Mucosa of rectum (tissue), 2 donors: ENCODE data around the gene SOX5.
"Not testable (repeated sequence)": the region's sequence is repeated elsewhere in the genome, so short reads cannot be mapped to it uniquely, and the experiment has no call there.

Experiments
- H3K27ac ChIP-seq, 2 donors: one replicate each; pipeline ENCODE4 v1.7.0; 2013; ENCODE audit warnings: inconsistent platforms in 2 of 2, low read depth in 2 of 2, low read length in 2 of 2
- H3K27me3 ChIP-seq, 2 donors: one replicate each; pipeline ENCODE4 v1.7.0; 2013; ENCODE audit warnings: low read length in 2 of 2; ENCODE audit not compliant: control insufficient read depth in 2 of 2, insufficient read depth in 2 of 2
- H3K36me3 ChIP-seq, 2 donors: one replicate each; pipeline ENCODE4 v1.7.0; 2013; ENCODE audit warnings: low read length in 2 of 2; ENCODE audit not compliant: control insufficient read depth in 2 of 2, insufficient read depth in 2 of 2
- H3K4me1 ChIP-seq, 2 donors: one replicate each; pipeline ENCODE4 v1.7.0; 2013; ENCODE audit warnings: low read length in 2 of 2, mild to moderate bottlenecking in 1 of 2; ENCODE audit not compliant: control insufficient read depth in 2 of 2, insufficient read depth in 2 of 2
- H3K4me3 ChIP-seq, 2 donors: one replicate each; pipeline ENCODE4 v1.7.0; 2013; ENCODE audit warnings: low read length in 2 of 2
- H3K9ac ChIP-seq, 2 donors: one replicate each; pipeline ENCODE4 v1.7.0; 2013; ENCODE audit warnings: low read length in 2 of 2, low read depth in 1 of 2, mild to moderate bottlenecking in 1 of 2
- H3K9me3 ChIP-seq, 2 donors: one replicate each; pipeline ENCODE4 v1.7.0; 2013; ENCODE audit warnings: low read length in 2 of 2; ENCODE audit not compliant: control insufficient read depth in 2 of 2
- donor health status: healthy.
- donor health status: Normal muscosa, but diverticular disease.

The SOX5 gene

GRCh38 chr12:23824358-23824757, 125.1 kb downstream of the SOX5 start:
- H3K36me3 ChIP-seq = no peaks in the 10 kb centered on the region
- H3K9me3 ChIP-seq = no peaks in the 10 kb centered on the region
- no peak overlapping the region for H3K27ac ChIP-seq
- H3K9ac ChIP-seq = no peak overlapping the region
- H3K4me3 ChIP-seq = no peak overlapping the region
- H3K4me1 ChIP-seq = no peaks in the 10 kb centered on the region
- no peaks in the 10 kb centered on the region for H3K27me3 ChIP-seq

- H3K9me3 ChIP-seq, H3K27ac ChIP-seq, H3K4me3 ChIP-seq, H3K27me3 ChIP-seq, H3K4me1 ChIP-seq, H3K9ac ChIP-seq, H3K36me3 ChIP-seq: not testable (repeated sequence)
These were observed 126.6 kb downstream of the SOX5 start for GRCh38 chr12:23822883-23823282.

- Histone ChIP-seq H3K36me3 (no peaks in the 10 kb centered on the region), H3K27me3 (no peaks in the 10 kb centered on the region), H3K9ac (no peak overlapping the region), H3K4me1 (no peaks in the 10 kb centered on the region), H3K27ac (no peak overlapping the region), H3K4me3 (no peak overlapping the region), H3K9me3 (no peaks in the 10 kb centered on the region)
These were observed 132.1 kb downstream of the SOX5 start for GRCh38 chr12:23817345-23817744.

- no peak overlapping the region for H3K27ac ChIP-seq
- H3K9me3 ChIP-seq = no peaks in the 10 kb centered on the region
- H3K36me3 ChIP-seq = no peaks in the 10 kb centered on the region
- H3K4me1 ChIP-seq = no peaks in the 10 kb centered on the region
- no peak overlapping the region for H3K4me3 ChIP-seq
- H3K27me3 ChIP-seq = no peaks in the 10 kb centered on the region
- H3K9ac ChIP-seq = no peak overlapping the region
These were observed 133.0 kb downstream of the SOX5 start for GRCh38 chr12:23816394-23816851.

- H3K4me1 ChIP-seq = no peaks in the 10 kb centered on the region
- H3K27ac ChIP-seq = no peak overlapping the region
- no peaks in the 10 kb centered on the region for H3K27me3 ChIP-seq
- no peaks in the 10 kb centered on the region for H3K36me3 ChIP-seq
- no peak overlapping the region for H3K9ac ChIP-seq
- no peaks in the 10 kb centered on the region for H3K9me3 ChIP-seq
- H3K4me3 ChIP-seq = no peak overlapping the region
These were observed 133.7 kb downstream of the SOX5 start for GRCh38 chr12:23815810-23816209.

GRCh38 chr12:23813206-23813605, 136.3 kb downstream of the SOX5 start:
- Histone ChIP-seq H3K4me1 (no peaks in the 10 kb centered on the region), H3K9me3 (no peaks in the 10 kb centered on the region), H3K9ac (no peak overlapping the region), H3K27me3 (no peaks in the 10 kb centered on the region), H3K4me3 (no peak overlapping the region), H3K36me3 (no peaks in the 10 kb centered on the region), H3K27ac (no peak overlapping the region)

- H3K4me1 ChIP-seq = no peaks in the 10 kb centered on the region
- H3K36me3 ChIP-seq = no peaks in the 10 kb centered on the region
- no peaks in the 10 kb centered on the region for H3K27me3 ChIP-seq
These were observed 139.1 kb downstream of the SOX5 start for GRCh38 chr12:23810329-23810902.

GRCh38 chr12:23803540-23803939, 145.9 kb downstream of the SOX5 start:
- Histone ChIP-seq H3K36me3 (no peaks in the 10 kb centered on the region), H3K9ac (no peak overlapping the region), H3K27me3 (no peaks in the 10 kb centered on the region), H3K4me1 (no peaks in the 10 kb centered on the region), H3K27ac (no peak overlapping the region), H3K9me3 (no peaks in the 10 kb centered on the region), H3K4me3 (no peak overlapping the region)

More at GRCh38 chr12:23810329-23810902, 139.1 kb downstream of the SOX5 start:
- Histone ChIP-seq H3K4me3 (no peak overlapping the region), H3K9me3 (no peaks in the 10 kb centered on the region), H3K9ac (no peak overlapping the region), H3K27ac (no peak overlapping the region)

GRCh38 chr12:23795494-23795893, 154.0 kb downstream of the SOX5 start:
- H3K4me3 ChIP-seq = no peak overlapping the region
- H3K27me3 ChIP-seq = no peaks in the 10 kb centered on the region
- no peaks in the 10 kb centered on the region for H3K4me1 ChIP-seq
- H3K9ac ChIP-seq = no peak overlapping the region
- H3K9me3 ChIP-seq = no peaks in the 10 kb centered on the region
- H3K36me3 ChIP-seq = no peaks in the 10 kb centered on the region
- H3K27ac ChIP-seq = no peak overlapping the region

- Histone ChIP-seq H3K4me3 (no peak overlapping the region), H3K9ac (no peak overlapping the region), H3K27ac (no peak overlapping the region), H3K4me1 (no peaks in the 10 kb centered on the region), H3K9me3 (no peaks in the 10 kb centered on the region), H3K27me3 (no peaks in the 10 kb centered on the region), H3K36me3 (no peaks in the 10 kb centered on the region)
These were observed 168.4 kb downstream of the SOX5 start for GRCh38 chr12:23781118-23781517.

GRCh38 chr12:23775208-23775607, 174.3 kb downstream of the SOX5 start:
- Histone ChIP-seq H3K9me3 (no peaks in the 10 kb centered on the region), H3K9ac (no peak overlapping the region), H3K4me3 (no peak overlapping the region), H3K36me3 (no peaks in the 10 kb centered on the region), H3K27ac (no peak overlapping the region), H3K4me1 (no peaks in the 10 kb centered on the region), H3K27me3 (no peaks in the 10 kb centered on the region)
